Endothelial cell of umbilical vein (primary cell): ENCODE results near the gene DEPDC1B.

Experiments used
- EZH2 ChIP-seq: IDR thresholded peaks from 2 replicates; pipeline ENCODE4 v1.6.1; 2012; ENCODE audit warnings: borderline replicate concordance, low read depth, mild to moderate bottlenecking, moderate library complexity, low read length, inconsistent platforms; ENCODE audit not compliant: severe bottlenecking
- FOS ChIP-seq: IDR thresholded peaks from 2 replicates; pipeline ENCODE4 v1.6.1; 2011; ENCODE audit warnings: mild to moderate bottlenecking, low read length, moderate library complexity, borderline replicate concordance; ENCODE audit not compliant: insufficient read depth
- JUN ChIP-seq: IDR thresholded peaks from 2 replicates; pipeline ENCODE4 v1.6.1; 2011; ENCODE audit warnings: borderline replicate concordance, low read depth; ENCODE audit not compliant: insufficient read length, insufficient read depth
- MYC ChIP-seq: IDR thresholded peaks from one replicate; pipeline ENCODE4 v1.6.1; 2011; ENCODE audit warnings: mild to moderate bottlenecking, low read depth, low read length
- POLR2A ChIP-seq: IDR thresholded peaks from 2 replicates; pipeline ENCODE4 v1.6.1; 2012; ENCODE audit warnings: low read depth, mild to moderate bottlenecking, control low read depth, low read length
- POLR2AphosphoS5 ChIP-seq: IDR thresholded peaks from 2 replicates; pipeline ENCODE4 v1.6.1; 2012; ENCODE audit warnings: low read depth, mild to moderate bottlenecking, control low read depth, low read length, moderate library complexity; ENCODE audit not compliant: insufficient read depth
- TF ChIP-seq, protein P1 (sequence below), 2 donors: IDR thresholded peaks; 1 replicate in 1 of 2; 2 replicates in 1 of 2; pipeline ENCODE4 v1.5.1; 2011; ENCODE audit warnings: low read length in 2 of 2, mild to moderate bottlenecking in 2 of 2, moderate library complexity in 2 of 2, control low read depth in 1 of 2, inconsistent platforms in 1 of 2, low read depth in 1 of 2; ENCODE audit not compliant: insufficient read depth in 1 of 2; ENCODE audit errors: extremely low read depth in 1 of 2
- TF ChIP-seq, protein P2 (sequence below): IDR thresholded peaks from 2 replicates; pipeline ENCODE4 v1.6.1; 2011; ENCODE audit not compliant: insufficient read depth, insufficient read length

DNA sequence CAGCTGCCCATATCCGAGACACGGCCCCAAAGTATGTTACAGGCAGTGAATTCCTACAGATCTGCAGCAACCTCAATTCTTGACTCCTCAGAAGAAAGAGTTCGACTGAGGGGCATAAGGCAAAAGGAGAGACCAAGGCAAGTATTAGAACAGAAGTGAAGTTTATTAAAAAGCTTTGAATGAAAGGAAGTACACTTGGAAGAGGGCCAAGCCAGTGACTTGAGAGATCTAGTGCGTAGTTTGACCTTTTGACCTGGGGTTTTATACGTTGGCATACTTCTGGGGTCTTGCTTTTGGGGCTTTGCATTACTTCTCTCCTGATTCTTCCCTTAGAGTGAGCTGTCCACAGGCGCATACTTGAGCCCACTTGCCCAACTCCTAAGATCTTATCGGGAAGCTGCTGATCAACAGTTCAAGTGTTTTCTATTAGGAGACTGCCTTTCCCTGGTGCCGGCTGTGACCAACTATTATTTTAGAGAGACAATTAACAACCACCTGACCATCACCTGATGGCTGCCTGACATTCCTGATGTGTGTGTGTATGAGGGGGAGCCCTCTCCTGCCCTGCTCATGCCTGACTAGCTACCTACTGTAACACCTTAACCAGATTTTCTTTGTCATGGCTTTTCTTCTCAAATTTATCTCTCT lies 1.5 kb upstream of the DEPDC1B start:
- TF ChIP-seq, protein P1, sequence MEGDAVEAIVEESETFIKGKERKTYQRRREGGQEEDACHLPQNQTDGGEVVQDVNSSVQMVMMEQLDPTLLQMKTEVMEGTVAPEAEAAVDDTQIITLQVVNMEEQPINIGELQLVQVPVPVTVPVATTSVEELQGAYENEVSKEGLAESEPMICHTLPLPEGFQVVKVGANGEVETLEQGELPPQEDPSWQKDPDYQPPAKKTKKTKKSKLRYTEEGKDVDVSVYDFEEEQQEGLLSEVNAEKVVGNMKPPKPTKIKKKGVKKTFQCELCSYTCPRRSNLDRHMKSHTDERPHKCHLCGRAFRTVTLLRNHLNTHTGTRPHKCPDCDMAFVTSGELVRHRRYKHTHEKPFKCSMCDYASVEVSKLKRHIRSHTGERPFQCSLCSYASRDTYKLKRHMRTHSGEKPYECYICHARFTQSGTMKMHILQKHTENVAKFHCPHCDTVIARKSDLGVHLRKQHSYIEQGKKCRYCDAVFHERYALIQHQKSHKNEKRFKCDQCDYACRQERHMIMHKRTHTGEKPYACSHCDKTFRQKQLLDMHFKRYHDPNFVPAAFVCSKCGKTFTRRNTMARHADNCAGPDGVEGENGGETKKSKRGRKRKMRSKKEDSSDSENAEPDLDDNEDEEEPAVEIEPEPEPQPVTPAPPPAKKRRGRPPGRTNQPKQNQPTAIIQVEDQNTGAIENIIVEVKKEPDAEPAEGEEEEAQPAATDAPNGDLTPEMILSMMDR (IDR thresholded peaks at IDR 0.05; ENCODE audit: extremely low read depth in 1 of 2, insufficient read depth in 1 of 2, low read depth in 1 of 2, low read length in 2 of 2) = no peak
- no peak for TF ChIP-seq POLR2AphosphoS5
- TF ChIP-seq EZH2 = no peak
- TF ChIP-seq POLR2A = no peak
- TF ChIP-seq FOS = no peak
- no peak for TF ChIP-seq JUN
- TF ChIP-seq MYC = no peak
- TF ChIP-seq, protein P2, sequence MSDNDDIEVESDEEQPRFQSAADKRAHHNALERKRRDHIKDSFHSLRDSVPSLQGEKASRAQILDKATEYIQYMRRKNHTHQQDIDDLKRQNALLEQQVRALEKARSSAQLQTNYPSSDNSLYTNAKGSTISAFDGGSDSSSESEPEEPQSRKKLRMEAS = no peak
